ENCODE results near the gene TP53BP1. TPM values are rescaled to one million over a fixed set of nuclear protein-coding genes. Genes with fewer than 3 reads are reported as not detected.

Gene TP53BP1
- total and polyA plus RNA-seq, 2 of the 13 experiments (the other 11 are each of a cell fraction or from before 2014, with no cell fraction given), result 17.1 to 17.4 TPM

DNA sequence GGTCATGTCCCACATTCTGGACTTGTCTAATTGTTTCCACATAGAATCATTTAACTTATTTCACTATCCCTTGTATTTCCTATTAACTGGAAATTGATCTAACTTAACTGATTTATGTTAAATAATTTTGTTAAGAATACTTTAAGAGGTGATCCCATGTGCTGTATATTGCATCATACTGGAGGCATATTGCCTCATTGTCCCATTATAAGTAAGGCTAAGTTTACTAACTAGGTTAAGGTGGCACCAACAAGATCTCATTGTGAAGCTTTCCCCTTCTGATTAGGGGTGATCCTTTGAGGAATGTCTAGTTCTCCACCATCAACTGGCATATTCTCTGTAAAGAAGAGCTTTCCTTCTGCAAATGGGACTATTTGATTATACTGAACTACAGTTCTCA is 48.8 kb upstream of the TP53BP1 start:
- H3K9ac ChIP-seq (ENCODE audit: insufficient read depth, low read depth, low read length), result no peak overlapping the region
- no TSS peak for BruUV-seq (replicated peaks)
- no peaks in the 10 kb centered on the region for H4K20me1 ChIP-seq (ENCODE audit: insufficient read depth, low read length)
- no peaks in the 10 kb centered on the region for H3K36me3 ChIP-seq (replicated peaks in 1 of 2; ENCODE audit: control insufficient read depth in 1 of 2, insufficient read depth in 2 of 2, low read length in 2 of 2)
- CTCF ChIA-PET (ENCODE audit: low intra/inter-chr PET ratio, low total read pairs), result no interaction called here
- FAIRE-seq, result no peak
- POLR2A ChIA-PET, result no interaction called here
- DNase-seq (ENCODE audit: low spot score), result no peak
- peak; percentile 26; the same call in 1 of the 2 replicates for TF ChIP-seq ATF7 (IDR thresholded peaks at IDR 0.05)
- no peak for TF ChIP-seq ATF7 (CRISPR knock-in tag; IDR thresholded peaks at IDR 0.05)
- TF ChIP-seq ATF4 (CRISPR knock-in tag; IDR thresholded peaks at IDR 0.05), result peak in 1 of 2 experiments; percentile 74; a peak in 3 of 4 replicates
- TF ChIP-seq CEBPB (IDR thresholded peaks at IDR 0.05; ENCODE audit: borderline replicate concordance, low read depth, low read length), result peak; percentile 95
- peak; percentile 89 for TF ChIP-seq CEBPG (CRISPR knock-in tag; IDR thresholded peaks at IDR 0.05)
- TF ChIP-seq ZZZ3 (CRISPR knock-in tag; IDR thresholded peaks at IDR 0.05; ENCODE audit: borderline replicate concordance), result no peak
- in situ Hi-C loops (cut with HindIII; ENCODE audit: extremely low pct_ligation_motif_present, low pct_unique_long_range_greater_than_20kb) (no loop called here), intact Hi-C loops (cut with micrococcal nuclease; ENCODE audit: unreplicated experiment) (no loop called here)
- H3K9me3 ChIP-seq (ENCODE audit: low read length), result no peaks in the 10 kb centered on the region
- H3K4me1 ChIP-seq (ENCODE audit: insufficient read depth, low read length), result no peaks in the 10 kb centered on the region
- no peak overlapping the region for H3K4me3 ChIP-seq (replicated peaks in 1 of 3; ENCODE audit: insufficient read depth in 1 of 3, low read depth in 2 of 3, low read length in 3 of 3)
- no peaks in the 10 kb centered on the region for H3K79me2 ChIP-seq (ENCODE audit: insufficient read depth, low read length)
- no peak overlapping the region for H2AFZ ChIP-seq (ENCODE audit: low read length)
- no peak overlapping the region for H3K27ac ChIP-seq (ENCODE audit: extremely low read length, insufficient read depth, low read length)
- no peak for ATAC-seq
- H3K4me2 ChIP-seq (ENCODE audit: low read depth, low read length), result no peak overlapping the region
- H3K27me3 ChIP-seq (ENCODE audit: control insufficient read depth in 1 of 2, insufficient read depth in 2 of 2, low read length in 2 of 2), result no peaks in the 10 kb centered on the region

- no TSS peak for BruUV-seq (replicated peaks)
- Histone ChIP-seq H3K27me3 (ENCODE audit: control insufficient read depth in 1 of 2, insufficient read depth in 2 of 2, low read length in 2 of 2) (no peaks in the 10 kb centered on the region), H3K36me3 (replicated peaks in 1 of 2; ENCODE audit: control insufficient read depth in 1 of 2, insufficient read depth in 2 of 2, low read length in 2 of 2) (0 out of 5 replicates have a peak, but pooled peaks cover 0 to 3% of the 10 kb centered on the region in 2 experiments), H3K4me1 (ENCODE audit: insufficient read depth, low read length) (no peaks in the 10 kb centered on the region), H3K9ac (ENCODE audit: insufficient read depth, low read depth, low read length) (no peak overlapping the region), H3K4me3 (replicated peaks in 1 of 3; ENCODE audit: insufficient read depth in 1 of 3, low read depth in 2 of 3, low read length in 3 of 3) (no peak overlapping the region), H2AFZ (ENCODE audit: low read length) (no peak overlapping the region), H3K9me3 (ENCODE audit: low read length) (no peaks in the 10 kb centered on the region), H3K4me2 (ENCODE audit: low read depth, low read length) (no peak overlapping the region), H3K27ac (ENCODE audit: extremely low read length, insufficient read depth, low read length) (no peak overlapping the region), H3K79me2 (ENCODE audit: insufficient read depth, low read length) (no peaks in the 10 kb centered on the region), H4K20me1 (ENCODE audit: insufficient read depth, low read length) (no peaks in the 10 kb centered on the region)
- in situ Hi-C loops (cut with HindIII; ENCODE audit: extremely low pct_ligation_motif_present, low pct_unique_long_range_greater_than_20kb), result no loop called here
- DNase-seq (ENCODE audit: low spot score) (no peak), ATAC-seq (no peak), FAIRE-seq (no peak)
- ChIA-PET POLR2A (no interaction called here), CTCF (ENCODE audit: low intra/inter-chr PET ratio, low total read pairs) (no interaction called here)
- intact Hi-C loops (cut with micrococcal nuclease; ENCODE audit: unreplicated experiment), result no loop called here
- 95% methylated on average over 2 of the region's 2 CpGs for WGBS (ENCODE audit: low lambda C conversion rate)
- TF ChIP-seq ZC3H4 (CRISPR knock-in tag; IDR thresholded peaks at IDR 0.05; ENCODE audit: borderline replicate concordance) (no peak), PLRG1 (conservative IDR thresholded peaks at IDR 0.05) (no peak), SCMH1 (CRISPR knock-in tag; IDR thresholded peaks at IDR 0.05; ENCODE audit: borderline replicate concordance) (no peak), ZBTB8A (CRISPR knock-in tag; IDR thresholded peaks at IDR 0.05; ENCODE audit: borderline replicate concordance, low read depth) (no peak), ZNF12 (CRISPR knock-in tag; IDR thresholded peaks at IDR 0.05) (no peak), TEAD3 (CRISPR knock-in tag; optimal IDR thresholded peaks at IDR 0.05; ENCODE audit: borderline replicate concordance) (no peak), KDM2A (CRISPR knock-in tag; IDR thresholded peaks at IDR 0.05; ENCODE audit: borderline replicate concordance, low read depth) (no peak), ZNF639 (CRISPR knock-in tag; conservative IDR thresholded peaks at IDR 0.05) (no peak), PHF5A (CRISPR knock-in tag; IDR thresholded peaks at IDR 0.05; ENCODE audit: low read depth, unreplicated experiment) (no peak)
- TF ChIP-seq, protein P1, sequence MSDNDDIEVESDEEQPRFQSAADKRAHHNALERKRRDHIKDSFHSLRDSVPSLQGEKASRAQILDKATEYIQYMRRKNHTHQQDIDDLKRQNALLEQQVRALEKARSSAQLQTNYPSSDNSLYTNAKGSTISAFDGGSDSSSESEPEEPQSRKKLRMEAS (IDR thresholded peaks at IDR 0.05), result no peak
Observed at GRCh38 chr15:43538091-43538490, 45.1 kb upstream of the TP53BP1 start.

Data from HepG2 (cell line).